Dedifferentiated amniotic fluid mesenchymal stem cell (primary cell): ENCODE measurements around the gene THOC7.
A peak's percentile ranks its signal among the peaks of the same experiment; 100 is the strongest.

Source experiments
- DNase-seq: peaks from one replicate; pipeline ENCODE4 v3.0.0-alpha.2; 2016; ENCODE audit errors: extremely low spot score

THOC7 gene

GRCh38 chr3:63878394-63879060 lies 14.9 kb upstream of the THOC7 start:
- no peak for DNase-seq

- no peak for DNase-seq
These were observed 14.3 kb upstream of the THOC7 start for GRCh38 chr3:63877737-63878393.

- DNase-seq = no peak
These were observed 12.7 kb upstream of the THOC7 start for GRCh38 chr3:63876260-63876659.

- DNase-seq = no peak
These were observed 11.9 kb upstream of the THOC7 start for GRCh38 chr3:63875510-63875909.

- no peak for DNase-seq
These were observed 11.2 kb upstream of the THOC7 start for GRCh38 chr3:63874769-63875168.

GRCh38 chr3:63872135-63872924 lies 8.7 kb upstream of the THOC7 start:
- DNase-seq = peak; percentile 36

GRCh38 chr3:63870615-63871005 lies 7.0 kb upstream of the THOC7 start:
- no peak for DNase-seq

GRCh38 chr3:63869940-63870614 lies 6.5 kb upstream of the THOC7 start:
- DNase-seq = no peak

- DNase-seq = no peak
These were observed 3.6 kb upstream of the THOC7 start for GRCh38 chr3:63867225-63867624.

GRCh38 chr3:63864965-63865327 lies 1.3 kb upstream of the THOC7 start:
- DNase-seq = no peak

GRCh38 chr3:63864008-63864964 lies 681 bp upstream of the THOC7 start:
- DNase-seq = no peak

- no peak for DNase-seq
These were observed 828 bp downstream of the THOC7 start for GRCh38 chr3:63862804-63863149.

GRCh38 chr3:63861306-63861705 lies 2.3 kb downstream of the THOC7 start:
- DNase-seq = no peak

GRCh38 chr3:63860776-63861175 lies 2.8 kb downstream of the THOC7 start:
- DNase-seq = no peak

- DNase-seq = no peak
These were observed 6.3 kb downstream of the THOC7 start for GRCh38 chr3:63857311-63857710.

GRCh38 chr3:63855333-63855940 lies 8.2 kb downstream of the THOC7 start:
- DNase-seq = no peak

GRCh38 chr3:63853106-63853505 lies 10.5 kb downstream of the THOC7 start:
- DNase-seq = no peak

GRCh38 chr3:63851287-63851686 lies 12.3 kb downstream of the THOC7 start:
- no peak for DNase-seq

- no peak for DNase-seq
These were observed 14.4 kb downstream of the THOC7 start for GRCh38 chr3:63849175-63849574.

- no peak for DNase-seq
These were observed 15.7 kb downstream of the THOC7 start for GRCh38 chr3:63847718-63848450.
